ENCODE data around the gene GLRX.

Gene GLRX

GRCh38 chr5:95810305-95811125 lies 12.0 kb downstream of the GLRX start:
- H3K4me3 ChIP-seq (ENCODE audit: low read depth, low read length): no peak overlapping the region

- no peak overlapping the region for H3K4me3 ChIP-seq (ENCODE audit: low read depth, low read length)
Observed at GRCh38 chr5:95809414-95809960, 13.0 kb downstream of the GLRX start.

GRCh38 chr5:95808686-95809413 lies 13.7 kb downstream of the GLRX start:
- H3K4me3 ChIP-seq (ENCODE audit: low read depth, low read length): no peak overlapping the region

- H3K4me3 ChIP-seq (ENCODE audit: low read depth, low read length): no peak overlapping the region
Observed at GRCh38 chr5:95808013-95808685, 14.4 kb downstream of the GLRX start.

GRCh38 chr5:95806687-95807086 lies 15.8 kb downstream of the GLRX start:
- H3K4me3 ChIP-seq (ENCODE audit: low read depth, low read length): no peak overlapping the region

- H3K4me3 ChIP-seq (ENCODE audit: low read depth, low read length): no peak overlapping the region
Observed at GRCh38 chr5:95804736-95805539, 17.6 kb downstream of the GLRX start.

- no peak overlapping the region for H3K4me3 ChIP-seq (ENCODE audit: low read depth, low read length)
Observed at GRCh38 chr5:95803271-95804148, 19.0 kb downstream of the GLRX start.

GRCh38 chr5:95801961-95802360 lies 20.6 kb downstream of the GLRX start:
- H3K4me3 ChIP-seq (ENCODE audit: low read depth, low read length): no peak overlapping the region

- no peak overlapping the region for H3K4me3 ChIP-seq (ENCODE audit: low read depth, low read length)
Observed at GRCh38 chr5:95801532-95801931, 21.0 kb downstream of the GLRX start.

- no peak overlapping the region for H3K4me3 ChIP-seq (ENCODE audit: low read depth, low read length)
Observed at GRCh38 chr5:95800553-95800952, 22.0 kb downstream of the GLRX start.

- H3K4me3 ChIP-seq (ENCODE audit: low read depth, low read length): no peak overlapping the region
Observed at GRCh38 chr5:95799191-95799835, 23.2 kb downstream of the GLRX start.

- no peak overlapping the region for H3K4me3 ChIP-seq (ENCODE audit: low read depth, low read length)
Observed at GRCh38 chr5:95798545-95798944, 24.0 kb downstream of the GLRX start.

- no peak overlapping the region for H3K4me3 ChIP-seq (ENCODE audit: low read depth, low read length)
Observed at GRCh38 chr5:95798048-95798447, 24.5 kb downstream of the GLRX start.

- H3K4me3 ChIP-seq (ENCODE audit: low read depth, low read length): no peak overlapping the region
Observed at GRCh38 chr5:95797301-95797700, 25.2 kb downstream of the GLRX start.

- no peak overlapping the region for H3K4me3 ChIP-seq (ENCODE audit: low read depth, low read length)
Observed at GRCh38 chr5:95794070-95794516, 28.4 kb downstream of the GLRX start.

GRCh38 chr5:95791751-95792150 lies 30.8 kb downstream of the GLRX start:
- H3K4me3 ChIP-seq (ENCODE audit: low read depth, low read length): no peak overlapping the region

GRCh38 chr5:95788493-95788892 lies 34.0 kb downstream of the GLRX start:
- H3K4me3 ChIP-seq (ENCODE audit: low read depth, low read length): no peak overlapping the region

GRCh38 chr5:95786821-95787418 lies 35.6 kb downstream of the GLRX start:
- no peak overlapping the region for H3K4me3 ChIP-seq (ENCODE audit: low read depth, low read length)
